ENCODE measurements around the gene EXOC6. TPM values are rescaled to one million over a fixed set of nuclear protein-coding genes. Genes with fewer than 3 reads are reported as not detected.
"Not testable (repeated sequence)": the region's sequence is repeated elsewhere in the genome, so short reads cannot be mapped to it uniquely, and the experiment has no call there.

EXOC6 gene
- total RNA-seq, 2 donors from 2014 or later: 9.7 to 13.4 TPM

DNA sequence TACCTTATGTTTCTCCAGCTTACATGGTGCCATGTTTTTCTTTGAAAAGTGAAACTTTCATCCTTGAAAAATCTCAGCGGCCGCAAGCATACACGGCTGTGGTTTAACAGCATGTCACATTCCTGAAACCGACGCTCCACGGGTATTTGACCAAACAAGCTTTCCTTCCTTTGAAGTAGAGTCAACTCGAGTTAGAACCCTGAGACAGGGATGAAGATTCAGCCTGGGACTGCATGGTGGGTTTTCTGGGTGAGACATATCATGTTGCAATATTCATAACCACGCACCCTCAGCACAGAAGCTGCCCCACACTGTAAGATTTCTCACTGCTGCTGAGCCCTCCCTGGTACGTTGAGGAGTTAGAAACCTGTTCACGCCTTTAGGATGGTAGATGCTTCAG is 233.5 kb downstream of the EXOC6 start:
- intact Hi-C loops (cut with DNase I): loop anchor here (2.0 to 10.0 kb wide), 3 partner anchors 203 to 273 kb away; no protein-coding TSS in a partner anchor

DNA sequence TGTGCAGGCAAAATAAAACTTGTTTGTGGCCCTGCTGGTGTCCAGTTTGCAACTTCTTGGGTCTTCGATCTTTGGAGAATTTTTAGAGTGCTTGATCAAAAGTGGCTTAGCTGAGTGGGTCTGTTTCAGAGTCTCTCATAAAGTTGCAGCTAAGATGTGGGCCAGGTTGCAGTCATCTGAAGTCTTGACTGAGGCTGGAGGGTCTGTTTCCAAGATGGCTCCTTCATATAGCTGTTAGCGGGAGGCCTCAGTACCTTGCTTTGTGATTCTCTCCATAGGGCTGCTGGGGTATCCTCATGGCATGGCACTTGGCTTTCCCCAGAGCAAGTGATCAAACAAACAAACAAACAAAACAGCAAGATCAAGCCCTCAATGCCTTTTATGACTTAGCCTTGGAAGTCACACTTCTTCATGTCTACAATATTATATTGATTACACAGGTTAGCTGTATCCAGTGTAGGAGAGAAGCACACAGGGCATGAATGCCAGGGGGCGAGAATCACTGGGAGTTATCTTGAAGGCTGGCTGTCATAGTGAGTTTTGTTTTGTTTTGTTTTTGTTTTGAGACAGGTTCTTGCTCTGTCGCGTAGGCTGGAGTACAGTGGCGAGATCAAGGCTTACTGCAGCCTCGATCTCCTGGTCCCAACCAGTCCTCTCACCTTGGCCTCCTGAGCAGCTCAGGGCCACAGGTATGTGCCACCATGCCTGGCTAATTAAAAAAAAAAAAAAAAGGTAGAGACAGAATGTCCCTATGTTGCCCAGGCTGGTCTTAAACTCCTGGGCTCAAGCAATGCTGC is 235.6 kb downstream of the EXOC6 start:
- intact Hi-C loops (cut with DNase I): loop anchor here (10.0 kb wide), 2 partner anchors 201 to 271 kb away; no protein-coding TSS in a partner anchor
- no peak for DNase-seq
- ATAC-seq: no peak

More for the DNA sequence above, 233.5 kb downstream of the EXOC6 start:
- DNase-seq (no peak), ATAC-seq (no peak)

DNA sequence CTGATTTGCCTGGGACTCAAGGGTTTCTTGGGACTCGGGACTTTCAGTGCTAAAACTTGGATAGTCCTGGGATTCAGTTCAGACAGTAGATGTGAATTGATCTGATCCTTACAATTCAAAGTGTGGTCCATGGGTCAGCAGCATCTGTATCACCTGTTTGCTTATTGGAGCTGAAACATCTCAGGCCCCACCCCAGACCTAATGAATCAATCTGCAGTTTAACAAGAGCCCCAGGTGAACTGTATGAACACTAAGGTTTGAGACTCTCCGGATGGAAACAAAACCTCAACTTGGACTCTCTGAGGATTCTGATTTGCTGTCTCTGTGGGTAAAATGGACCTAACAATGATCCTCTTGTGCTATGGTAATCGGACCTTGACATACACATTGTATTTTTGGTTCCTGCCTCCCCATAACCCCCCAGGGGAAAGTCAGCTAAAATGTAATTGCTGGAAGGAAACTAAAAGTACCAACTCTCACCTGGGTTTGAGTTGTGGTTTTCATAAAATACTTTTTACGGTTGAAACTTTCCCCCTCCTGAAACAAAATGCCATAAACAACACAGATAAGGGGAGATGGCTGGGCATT is 237.0 kb downstream of the EXOC6 start:
- intact Hi-C loops (cut with DNase I): loop anchor here (10.0 kb wide), 2 partner anchors 199 to 269 kb away; no protein-coding TSS in a partner anchor
- ATAC-seq (no peak), DNase-seq (no peak)

DNA sequence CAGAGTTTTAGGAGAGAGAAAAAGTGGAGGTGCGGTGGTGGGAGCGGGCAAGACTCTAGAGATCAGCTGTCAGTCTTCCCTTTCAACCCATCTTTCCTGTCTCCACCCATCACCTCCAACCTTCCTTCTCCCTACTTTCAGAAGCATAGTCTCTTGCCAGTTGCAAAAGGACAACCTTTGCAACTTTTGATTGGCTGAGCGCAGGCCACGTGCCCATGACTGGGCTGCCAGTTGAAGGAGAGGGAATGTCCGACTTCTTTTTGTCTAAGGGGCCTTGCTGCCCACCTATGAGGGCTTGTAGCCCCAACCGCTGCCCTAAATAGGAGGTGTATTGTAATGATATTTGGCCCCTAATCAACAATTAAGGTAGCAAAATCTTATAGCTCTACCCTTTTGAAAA is 238.0 kb downstream of the EXOC6 start:
- intact Hi-C loops (cut with DNase I): loop anchor here (10.0 kb wide), 2 partner anchors 199 to 269 kb away; no protein-coding TSS in a partner anchor
- no peak for ATAC-seq
- no peak for DNase-seq

DNA sequence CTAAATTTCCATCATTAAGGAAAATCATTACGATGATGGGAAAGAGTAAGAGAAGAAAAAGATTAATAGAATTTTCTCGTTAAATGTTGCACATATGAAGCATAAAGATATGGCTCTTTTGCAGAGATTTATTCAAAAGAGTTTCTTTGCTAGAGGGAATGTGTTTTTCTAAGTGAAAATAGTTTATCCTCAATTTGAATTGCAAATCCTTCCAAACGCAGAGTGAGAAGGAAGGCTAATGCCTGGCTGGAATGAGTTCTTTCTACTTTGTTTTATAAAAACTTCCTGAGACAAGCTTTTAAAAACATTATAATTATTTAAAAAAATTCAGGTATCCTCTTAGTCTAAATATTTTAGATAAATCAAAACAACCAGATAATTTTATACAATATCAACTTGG is 239.5 kb downstream of the EXOC6 start:
- no peak for ATAC-seq
- intact Hi-C loops (cut with DNase I): loop anchor here (10.0 kb wide), 2 partner anchors 197 to 267 kb away; no protein-coding TSS in a partner anchor
- no peak for DNase-seq

DNA sequence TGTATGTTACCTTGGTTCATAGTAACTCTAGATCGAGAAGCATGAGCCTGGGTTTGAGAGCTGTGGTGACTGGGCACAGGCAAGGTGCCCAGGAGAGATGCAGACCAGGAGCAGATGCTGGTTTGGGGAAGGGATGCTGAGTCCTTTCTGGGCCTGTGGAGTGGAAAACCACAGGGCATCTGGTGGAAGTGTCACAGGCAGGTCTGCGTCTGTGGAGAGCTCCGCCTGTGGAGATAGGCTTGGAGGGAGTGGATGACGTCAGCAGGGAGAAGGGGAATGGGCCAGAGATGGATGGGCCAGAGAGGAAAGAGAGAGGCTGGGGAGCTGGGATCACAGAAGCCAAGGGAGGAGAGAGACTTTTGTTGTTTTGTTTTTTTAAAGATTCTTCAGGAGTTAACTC is 240.1 kb downstream of the EXOC6 start:
- intact Hi-C loops (cut with DNase I): loop anchor here (10.0 kb wide), 2 partner anchors 196 to 266 kb away; no protein-coding TSS in a partner anchor
- no peak for DNase-seq
- no peak for ATAC-seq

DNA sequence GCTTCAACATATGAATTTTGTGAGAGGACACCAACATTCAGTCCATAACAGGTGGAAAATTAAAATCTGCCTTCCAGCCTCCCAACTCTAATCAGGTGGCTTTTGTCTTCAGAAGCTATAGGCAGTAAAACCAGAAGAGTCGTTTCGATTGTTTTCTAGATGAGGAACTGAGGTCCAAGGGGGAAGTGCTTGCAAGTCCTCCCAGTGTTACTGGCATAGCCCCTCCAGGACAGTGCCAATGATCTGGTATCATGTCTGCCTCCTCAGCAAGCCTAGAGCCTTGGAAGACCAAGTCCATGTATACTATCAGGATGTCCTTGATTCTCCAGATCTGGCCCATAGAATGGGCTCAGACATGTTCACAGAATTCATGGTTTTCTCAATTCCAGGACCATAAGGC is 242.3 kb downstream of the EXOC6 start:
- intact Hi-C loops (cut with DNase I): no loop called here
- DNase-seq (no peak), ATAC-seq (no peak)

DNA sequence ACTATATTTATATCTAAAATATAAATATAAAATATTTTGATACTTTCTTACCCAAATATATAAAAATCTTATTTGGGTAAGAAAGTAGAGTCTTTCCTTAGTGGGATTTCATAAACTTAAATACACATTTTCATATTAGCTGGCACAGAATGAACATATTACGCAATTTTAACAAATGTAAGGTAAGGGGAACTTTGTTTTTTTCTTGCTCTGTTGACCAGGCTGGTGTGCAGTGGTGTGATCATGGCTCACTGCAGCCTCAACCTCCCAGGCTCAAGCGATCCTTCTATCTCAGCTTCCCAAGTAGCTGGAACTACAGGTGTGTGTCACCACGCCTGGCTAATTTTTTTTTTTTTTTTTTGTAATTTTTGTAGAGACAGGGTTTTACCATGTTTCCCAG is 243.6 kb downstream of the EXOC6 start:
- no peak for DNase-seq
- intact Hi-C loops (cut with DNase I): no loop called here

DNA sequence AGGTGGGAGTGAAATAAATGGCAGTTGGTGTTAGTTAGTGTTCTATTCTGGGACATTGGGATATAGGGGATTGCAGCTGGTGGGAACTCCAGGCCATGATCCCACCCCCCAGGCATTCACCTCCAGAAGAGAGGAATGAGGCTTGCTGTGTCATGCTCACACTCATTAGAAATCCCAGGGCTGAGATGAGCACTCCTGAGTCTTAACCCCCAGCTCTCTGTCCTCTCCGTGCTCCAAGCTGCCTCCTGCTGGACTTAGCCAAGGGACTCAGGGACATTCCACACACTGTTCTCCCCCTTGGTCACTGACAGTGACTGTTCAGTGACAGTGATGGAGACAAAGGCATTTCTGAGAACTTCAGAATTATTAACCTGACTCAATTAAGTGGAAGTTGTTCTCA is 246.9 kb downstream of the EXOC6 start:
- DNase-seq (no peak), ATAC-seq (no peak)
- intact Hi-C loops (cut with DNase I): no loop called here

More for the DNA sequence above, 243.6 kb downstream of the EXOC6 start:
- no peak for ATAC-seq

DNA sequence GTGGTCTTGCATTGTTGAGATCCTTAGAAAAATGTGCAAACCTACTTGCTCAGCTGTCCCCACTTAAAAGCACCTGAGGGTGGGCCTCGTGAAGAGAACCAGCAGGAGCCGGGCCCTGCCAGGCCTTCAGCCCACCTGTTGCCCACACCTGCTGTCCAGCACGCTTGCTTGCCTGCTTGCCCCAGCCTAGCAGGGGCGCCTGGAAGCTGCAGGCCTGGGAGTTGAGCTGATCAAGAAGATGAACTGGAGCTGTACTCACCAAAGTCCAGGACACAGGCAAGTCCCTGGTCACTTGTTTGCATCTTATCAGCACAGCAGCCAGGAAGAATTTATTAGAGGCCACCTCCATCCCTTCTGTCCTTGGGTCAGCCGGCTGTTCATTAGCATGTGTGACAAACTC is 248.6 kb downstream of the EXOC6 start:
- intact Hi-C loops (cut with DNase I): no loop called here
- no peak for DNase-seq
- no peak for ATAC-seq

DNA sequence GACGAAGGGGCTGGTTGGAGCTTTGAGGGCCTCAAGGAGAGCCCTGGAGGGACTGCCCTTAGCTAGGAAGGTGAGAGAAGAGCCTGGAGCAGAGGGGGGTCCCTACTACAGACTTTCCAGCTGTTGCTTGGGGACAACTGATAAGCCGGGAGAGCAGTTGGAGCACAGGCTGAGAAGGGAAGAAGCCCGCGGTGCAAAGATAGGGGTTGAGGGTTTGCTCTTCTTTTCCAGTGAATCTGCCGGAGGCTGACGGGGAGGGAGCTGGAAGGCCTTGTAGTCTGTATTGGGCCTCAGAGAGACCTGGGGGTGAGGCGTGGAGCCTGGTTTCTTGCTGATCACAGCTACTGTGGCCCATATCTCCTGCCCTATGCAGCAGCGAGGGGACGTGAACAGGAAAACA is 249.1 kb downstream of the EXOC6 start:
- intact Hi-C loops (cut with DNase I): no loop called here
- ATAC-seq (no peak), DNase-seq (no peak)

DNA sequence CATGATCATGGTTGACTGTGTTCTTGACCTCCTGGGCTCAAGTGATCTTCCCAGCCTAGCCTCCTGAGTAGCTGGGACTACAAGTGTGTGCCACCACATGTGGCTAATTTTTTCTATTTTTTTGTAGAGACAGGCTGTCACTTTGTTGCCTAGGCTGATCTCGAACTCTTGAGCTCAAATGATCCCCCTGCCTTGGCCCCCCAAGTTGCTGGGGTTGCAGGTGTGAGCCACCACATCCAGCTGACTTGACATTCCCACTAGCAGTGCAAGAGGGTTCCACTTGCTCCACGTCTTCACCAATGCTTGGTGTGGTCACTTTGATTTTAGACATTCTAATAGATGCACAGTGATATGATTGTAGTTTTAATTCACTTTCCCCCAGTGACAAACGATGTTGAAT is 250.5 kb downstream of the EXOC6 start:
- ATAC-seq (no peak), DNase-seq (no peak)
- intact Hi-C loops (cut with DNase I): no loop called here

DNA sequence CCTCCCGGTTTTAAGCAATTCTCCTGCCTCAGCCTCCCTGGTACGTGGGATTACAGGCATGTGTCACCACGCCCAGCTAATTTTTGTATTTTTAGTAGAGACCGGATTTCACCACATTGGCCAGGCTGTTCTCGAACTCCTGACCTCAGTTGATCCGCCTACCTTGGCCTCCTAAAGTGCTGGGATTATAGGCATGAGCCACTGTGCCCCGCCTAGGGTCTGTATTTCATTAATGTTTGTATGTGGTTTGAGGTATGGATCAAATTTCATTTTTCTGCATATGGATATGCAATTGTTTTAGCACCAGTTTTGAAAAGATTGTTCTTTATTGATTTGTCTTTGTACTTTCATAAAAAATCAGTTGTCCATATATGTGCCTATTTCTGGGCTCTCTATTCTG is 251.3 kb downstream of the EXOC6 start:
- DNase-seq (no peak), ATAC-seq (no peak)
- intact Hi-C loops (cut with DNase I): no loop called here

DNA sequence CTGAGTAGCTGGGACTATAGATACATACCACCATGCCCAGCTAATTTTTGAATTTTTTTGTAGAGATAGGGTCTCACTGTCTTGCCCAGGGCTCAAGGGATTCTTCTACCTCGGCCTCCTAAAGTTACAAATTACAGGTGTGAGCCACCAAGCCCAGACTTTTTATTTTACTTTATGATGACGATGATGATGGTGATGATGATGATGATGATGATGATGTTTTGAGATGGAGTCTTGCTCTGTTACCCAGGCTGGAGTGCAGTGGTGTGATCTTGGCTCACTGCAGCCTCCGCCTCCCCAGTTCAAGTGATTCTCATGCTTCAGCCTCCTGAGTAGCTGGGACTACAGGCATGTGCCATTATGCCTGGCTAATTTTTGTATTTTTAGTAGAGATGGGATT is 252.8 kb downstream of the EXOC6 start:
- DNase-seq; ATAC-seq; intact Hi-C loops (cut with DNase I): not testable (repeated sequence)

DNA sequence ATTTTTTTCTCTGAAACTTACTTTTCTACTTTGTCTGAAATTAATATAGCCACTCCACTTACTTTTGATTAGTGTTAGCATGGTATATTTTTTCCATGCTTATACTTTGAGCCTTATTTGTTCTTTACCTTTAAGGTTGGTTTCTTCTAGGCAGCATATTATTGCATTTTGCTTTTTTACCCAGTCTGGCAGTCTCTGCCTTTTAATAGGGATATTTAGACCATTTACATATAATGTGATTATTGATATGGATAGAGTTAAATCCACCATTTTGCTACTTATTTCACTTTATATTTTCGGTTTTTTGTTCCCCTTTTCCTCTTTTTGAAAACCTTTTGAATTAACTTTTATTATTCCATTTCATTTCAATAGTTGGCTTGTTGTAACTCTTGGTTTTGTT is 255.6 kb downstream of the EXOC6 start:
- DNase-seq: no peak
- intact Hi-C loops (cut with DNase I): no loop called here
- no peak for ATAC-seq

DNA sequence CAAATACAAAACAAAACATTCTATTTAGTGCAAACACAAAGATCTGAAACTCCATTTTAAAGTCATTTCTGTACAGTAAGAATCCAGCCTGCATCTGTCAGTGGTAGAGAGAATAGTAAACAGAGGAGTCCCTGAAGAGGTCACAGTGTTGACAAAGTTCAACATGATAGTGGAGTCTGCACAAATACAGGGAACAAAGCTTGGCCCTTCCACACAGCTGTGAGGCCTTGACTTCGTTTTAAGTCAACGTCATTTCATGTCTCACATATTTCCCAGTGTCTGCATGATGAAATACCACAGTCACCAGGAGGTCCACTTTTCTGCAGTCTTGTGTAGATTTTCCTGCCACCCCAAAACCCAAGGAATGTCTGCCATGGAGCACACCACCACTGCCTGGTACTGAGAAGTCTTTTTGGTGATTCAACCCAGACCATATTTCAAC is 258.3 kb downstream of the EXOC6 start:
- ATAC-seq (no peak), DNase-seq (no peak)
- intact Hi-C loops (cut with DNase I): no loop called here

Other genes with a start within 250 kb of the EXOC6 start
- 1 to 10 TPM; 3.7 to 9.0 TPM for gene HHEX, start 158.6 kb upstream of the EXOC6 start, total RNA-seq
- under 1 TPM in 1 of 2 donors, not detected in 1; 0.05 TPM for gene CYP26C1, start 212.3 kb downstream of the EXOC6 start, total RNA-seq
- gene CYP26A1, start 225.4 kb downstream of the EXOC6 start, total RNA-seq: under 1 TPM in 1 of 2 donors, not detected in 1; 0.29 TPM